GM15510 (cell line): Measurements from ENCODE around the gene GGACT.

ENCODE experiments used
- POLR2A ChIP-seq: IDR thresholded peaks from 3 replicates; pipeline ENCODE4 v1.6.1; 2011; ENCODE audit warnings: borderline replicate concordance; ENCODE audit not compliant: insufficient read length; ENCODE audit errors: extremely low read depth

The GGACT gene

DNA sequence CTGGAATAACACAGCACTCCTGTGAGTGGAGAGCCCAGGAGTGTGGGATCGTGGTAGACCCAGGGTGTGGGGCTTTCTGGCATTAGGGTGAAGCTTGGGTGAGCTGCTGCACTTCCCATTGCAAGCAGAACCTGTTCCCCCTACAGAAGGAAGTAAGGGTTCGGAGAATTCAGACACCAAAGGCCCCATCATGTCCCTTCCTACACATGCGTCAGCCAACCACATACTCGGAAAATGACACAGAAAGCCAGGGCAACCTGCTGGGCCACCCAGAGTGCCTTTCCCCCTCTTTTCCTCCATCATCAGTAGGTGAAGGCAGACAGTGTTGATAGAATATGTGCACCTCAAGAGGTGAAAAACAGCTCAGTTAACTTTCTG is 42.9 kb downstream of the GGACT start:
- no peak for TF ChIP-seq POLR2A

DNA sequence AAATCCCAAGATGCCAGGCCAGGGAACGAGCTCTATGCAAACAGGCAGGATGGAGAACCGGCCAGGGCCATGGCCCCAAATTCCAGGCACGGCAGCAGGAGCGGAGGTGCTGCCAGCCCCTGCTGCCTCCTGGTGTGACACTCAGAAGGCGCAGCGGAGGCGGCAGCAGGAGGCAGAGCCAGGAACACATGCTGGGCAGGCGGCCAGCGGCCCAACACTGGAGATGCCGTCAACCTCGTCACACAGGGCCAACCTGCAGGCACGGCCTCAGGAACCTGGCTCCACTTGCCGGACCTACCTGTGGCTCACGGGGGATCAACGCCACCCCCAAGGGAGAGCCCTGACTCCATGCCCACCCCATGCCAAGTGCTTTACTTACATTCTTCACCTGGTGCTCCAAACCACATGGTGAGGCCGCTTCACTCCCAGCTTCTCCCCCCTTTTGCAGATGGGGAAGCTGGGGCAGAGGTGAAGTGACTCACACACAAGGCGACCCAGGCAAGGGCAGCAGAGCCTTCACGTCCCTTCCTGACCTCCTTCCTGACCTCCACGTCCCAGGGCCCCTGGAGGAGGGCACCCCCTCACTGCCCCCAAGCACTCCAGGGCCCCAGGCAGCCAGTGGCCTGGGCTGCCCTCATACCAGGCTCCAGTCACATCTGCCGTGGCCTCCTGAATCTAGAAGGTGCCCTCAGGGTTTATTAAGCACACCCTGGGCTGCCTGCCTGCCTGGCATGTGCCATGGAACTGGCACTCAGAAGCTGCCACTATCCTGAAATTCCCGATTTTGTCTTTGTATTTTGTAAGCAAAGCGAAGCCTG is 43.5 kb downstream of the GGACT start:
- TF ChIP-seq POLR2A: no peak

DNA sequence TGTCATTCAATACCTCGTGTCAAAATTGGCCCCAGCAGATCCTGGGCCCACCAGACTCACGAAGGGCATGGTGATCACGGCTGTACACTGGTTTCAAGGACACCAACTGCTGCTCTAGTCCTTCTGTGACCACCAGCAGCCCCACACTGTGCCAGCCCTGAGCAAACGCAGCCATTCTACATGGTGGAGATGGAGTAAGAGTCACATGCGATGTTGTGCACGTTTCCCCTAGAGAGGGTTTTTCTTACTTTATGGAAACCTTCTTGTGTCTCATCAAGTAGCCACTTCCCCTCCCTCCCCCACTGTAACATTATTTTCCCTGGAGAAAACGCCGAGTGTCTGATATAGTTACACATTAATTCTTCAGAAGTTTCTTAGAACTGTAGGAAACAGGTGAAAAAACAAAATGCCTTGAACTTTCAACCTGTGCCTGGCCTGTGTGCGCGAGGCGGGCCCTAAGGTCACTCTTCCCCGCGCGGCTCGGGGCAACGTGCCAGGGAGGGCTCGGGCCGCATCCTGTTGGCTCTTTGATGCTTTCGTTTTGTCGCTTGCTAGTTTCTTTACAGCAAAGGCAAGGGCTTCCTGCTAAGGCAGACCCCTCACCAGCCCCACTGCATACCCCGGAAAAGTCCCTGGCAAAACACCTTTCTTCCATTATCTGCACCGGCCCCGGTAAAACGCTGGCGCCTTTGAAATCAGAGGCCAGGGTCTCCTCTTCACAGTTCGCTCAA is 44.6 kb downstream of the GGACT start:
- TF ChIP-seq POLR2A: no peak

DNA sequence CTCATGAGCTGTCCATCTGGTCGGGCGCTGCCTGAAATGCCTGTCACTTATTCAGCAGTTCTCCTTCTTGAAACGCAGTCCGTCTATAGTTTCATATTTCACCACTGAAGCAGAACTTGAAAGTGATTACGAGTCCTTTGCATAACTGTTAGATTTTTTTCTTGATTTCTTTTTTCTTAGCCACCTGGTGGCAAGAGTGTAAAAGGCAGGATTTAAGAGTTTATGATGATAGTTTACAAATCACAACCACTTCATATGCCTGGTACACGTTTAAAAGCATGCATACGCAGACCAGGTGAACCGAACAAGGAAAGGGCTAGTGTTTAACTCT is 45.8 kb downstream of the GGACT start:
- no peak for TF ChIP-seq POLR2A

DNA sequence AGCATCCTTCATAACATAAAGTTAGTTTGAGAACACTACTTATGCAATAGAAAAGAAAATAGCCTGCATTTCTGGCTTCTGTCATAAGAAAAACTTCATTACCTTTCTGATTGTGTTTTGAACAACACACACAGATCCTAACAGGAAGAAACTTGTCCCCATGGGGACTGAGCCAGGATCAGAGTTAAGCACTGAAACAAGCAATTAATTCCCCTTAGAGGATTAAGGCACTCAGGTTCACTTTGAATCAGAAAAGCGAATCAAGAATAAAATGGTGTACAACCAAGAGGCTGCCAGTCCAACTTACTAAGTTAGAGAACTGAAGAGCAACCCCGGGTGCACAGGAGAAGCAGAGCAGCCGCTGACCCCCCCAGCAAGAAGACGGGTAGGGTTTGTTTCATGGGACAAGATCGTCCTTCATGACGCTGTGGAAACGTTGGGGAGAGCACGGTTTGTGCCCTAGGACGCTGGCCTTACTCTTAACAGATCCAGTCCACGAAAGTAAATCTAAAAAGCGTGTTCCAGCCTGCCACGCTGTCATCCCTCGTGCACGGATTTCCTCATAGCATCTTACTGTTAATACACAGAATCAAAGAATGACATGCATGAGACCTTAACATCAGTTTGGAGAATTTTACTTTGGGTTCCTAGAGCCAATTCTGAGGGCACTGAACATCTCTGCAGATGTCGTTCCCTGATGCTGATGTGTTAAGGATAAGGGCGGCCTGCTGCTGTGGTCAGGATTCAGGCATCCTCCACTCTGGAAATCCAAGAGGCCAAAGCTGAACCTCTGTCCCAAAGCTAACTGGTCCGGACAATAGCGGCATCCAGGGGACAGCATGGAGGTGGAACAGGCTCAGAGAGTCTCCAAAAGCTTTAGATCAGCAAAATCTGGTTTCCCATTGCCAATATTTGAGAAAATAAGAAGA is 46.4 kb downstream of the GGACT start:
- TF ChIP-seq POLR2A: no peak

DNA sequence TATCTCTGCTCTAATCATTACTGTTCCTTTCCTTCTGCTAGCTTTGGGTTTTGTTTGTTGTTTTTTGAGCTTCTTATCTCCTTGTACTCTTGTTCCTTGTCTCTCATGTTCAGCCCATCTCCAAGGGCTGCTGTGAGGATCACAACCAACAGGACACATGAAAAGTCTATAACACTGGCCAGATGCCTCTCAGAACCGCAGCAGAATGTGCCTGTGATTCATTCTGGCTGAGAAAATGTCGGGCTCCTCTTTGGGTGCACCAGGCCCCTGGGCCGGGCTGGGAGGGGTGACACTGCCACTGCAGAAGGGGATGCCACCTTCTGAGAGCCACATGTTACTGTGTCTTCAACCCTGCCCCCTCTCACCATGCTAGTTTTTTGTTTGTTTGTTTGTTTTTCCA is 48.0 kb downstream of the GGACT start:
- TF ChIP-seq POLR2A: no peak

DNA sequence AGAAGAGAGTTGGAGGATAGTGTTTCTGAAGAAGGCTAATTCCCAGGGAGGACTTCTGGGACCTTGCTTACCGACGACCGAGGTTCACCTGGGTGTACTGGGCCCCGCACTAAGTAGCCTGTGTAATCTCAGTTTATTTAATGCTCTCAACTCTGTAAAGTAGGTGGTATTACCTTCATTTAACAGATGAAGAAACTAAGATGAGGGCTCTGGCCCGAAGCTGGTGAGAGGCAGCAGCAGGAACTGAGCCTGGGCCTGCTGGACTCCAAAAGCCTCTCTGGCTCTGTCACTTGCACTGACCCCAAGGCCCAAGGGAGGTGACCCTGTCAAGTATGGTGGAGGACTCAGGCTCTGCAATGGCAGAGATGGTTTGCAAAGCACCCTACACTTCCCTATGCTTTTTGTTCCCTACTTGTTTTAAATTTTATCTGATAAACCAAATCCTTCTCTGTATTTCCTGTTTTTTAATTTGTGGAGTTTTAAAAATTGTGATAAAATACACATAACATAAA is 50.6 kb downstream of the GGACT start:
- no peak for TF ChIP-seq POLR2A

DNA sequence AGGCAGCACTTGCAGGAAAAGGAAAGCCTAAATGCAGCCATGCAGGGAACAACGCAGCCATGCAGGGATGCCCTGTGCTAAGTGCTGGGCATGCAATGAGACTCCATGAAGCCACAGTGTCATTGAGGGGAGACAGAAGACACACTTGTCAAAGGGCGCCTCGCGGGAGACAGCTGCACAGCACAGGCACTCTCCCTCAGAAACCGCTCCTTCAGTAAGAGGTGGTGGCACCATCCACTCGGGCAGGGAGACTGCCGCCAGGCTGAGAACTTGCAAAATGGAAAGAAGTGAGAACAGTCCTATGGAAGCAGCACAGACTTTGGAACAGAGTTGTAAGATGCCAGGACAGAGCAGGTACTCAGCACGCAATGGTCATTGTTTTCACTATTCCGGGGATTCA is 51.1 kb downstream of the GGACT start:
- TF ChIP-seq POLR2A: no peak

DNA sequence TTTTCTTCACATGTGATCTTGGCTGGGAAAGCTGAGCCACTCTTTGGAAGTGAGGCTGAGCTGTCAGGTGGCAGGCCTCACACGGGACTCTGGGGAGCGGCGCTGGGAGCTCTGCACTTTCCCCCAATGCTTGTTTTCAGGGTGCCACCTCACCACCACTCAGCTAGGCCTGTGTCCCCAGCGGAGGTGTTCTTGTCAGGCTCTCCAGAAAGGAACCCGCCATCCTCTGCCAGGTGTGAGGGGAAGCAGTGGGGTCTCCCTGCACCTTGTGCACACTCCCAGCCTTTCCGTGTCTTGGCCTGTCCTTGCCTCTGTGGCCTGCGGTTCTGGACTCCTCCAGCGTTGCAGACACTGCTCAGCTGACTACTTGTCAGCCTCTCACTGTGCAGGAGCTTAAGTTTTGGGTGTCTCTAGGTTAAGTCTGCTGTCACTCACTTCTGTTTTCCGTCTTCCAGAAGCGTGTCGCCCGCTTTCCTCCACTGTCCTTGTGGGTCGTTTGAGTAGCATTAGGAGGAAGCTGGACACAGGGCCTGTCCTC is 51.9 kb downstream of the GGACT start:
- no peak for TF ChIP-seq POLR2A

DNA sequence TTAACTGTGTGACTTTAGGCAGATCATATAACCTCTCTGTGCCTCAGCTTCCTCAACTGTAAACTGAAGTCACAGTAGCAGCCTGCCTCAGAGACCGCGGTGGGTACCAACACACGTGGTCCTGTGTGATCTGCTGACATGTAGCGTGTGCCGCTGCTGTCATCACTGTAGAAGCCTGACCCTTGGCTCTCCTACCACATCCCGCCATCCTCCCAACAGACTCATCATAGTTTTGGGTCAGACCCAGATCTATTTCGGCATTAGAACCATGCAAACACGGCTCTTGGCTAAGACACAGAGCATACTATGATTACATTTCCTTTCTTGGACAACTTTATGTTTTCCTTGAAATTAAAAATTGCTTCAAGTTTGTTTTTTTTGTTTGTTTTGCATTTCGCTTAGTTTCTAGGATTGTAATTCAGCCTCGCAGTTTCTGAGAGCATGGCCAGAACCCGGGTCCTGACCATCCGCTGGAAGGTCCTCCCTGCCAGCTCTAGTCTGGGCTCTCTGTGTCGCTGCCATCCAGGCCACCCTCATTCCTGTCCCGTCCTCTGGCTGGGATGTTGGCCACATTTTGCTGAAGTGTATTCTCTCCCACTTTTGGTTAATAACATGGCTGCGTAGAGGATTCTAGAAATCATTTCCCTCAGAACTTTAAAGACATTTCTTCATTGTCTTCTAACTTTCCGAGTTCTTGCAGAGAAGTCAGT is 53.0 kb downstream of the GGACT start:
- no peak for TF ChIP-seq POLR2A

DNA sequence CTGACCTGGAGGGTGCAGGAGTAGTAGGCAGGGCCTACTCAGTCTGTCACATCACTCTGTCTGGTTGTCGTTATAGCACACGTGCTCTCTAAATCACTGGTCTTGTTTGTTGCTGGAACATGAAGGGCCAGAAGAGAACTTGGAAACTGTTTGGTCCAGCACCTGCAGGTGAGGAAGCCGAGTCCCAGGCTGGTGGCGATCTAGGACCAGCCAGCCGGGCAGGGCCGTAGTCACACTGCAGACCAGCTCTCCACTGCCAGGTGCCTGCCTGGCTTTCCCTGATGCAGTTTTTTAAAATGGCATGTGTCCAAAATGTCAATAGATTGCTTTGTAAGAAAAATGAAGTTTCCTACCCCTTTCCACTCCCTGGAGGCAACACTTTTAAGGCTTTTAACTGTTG is 53.7 kb downstream of the GGACT start:
- TF ChIP-seq POLR2A: no peak

DNA sequence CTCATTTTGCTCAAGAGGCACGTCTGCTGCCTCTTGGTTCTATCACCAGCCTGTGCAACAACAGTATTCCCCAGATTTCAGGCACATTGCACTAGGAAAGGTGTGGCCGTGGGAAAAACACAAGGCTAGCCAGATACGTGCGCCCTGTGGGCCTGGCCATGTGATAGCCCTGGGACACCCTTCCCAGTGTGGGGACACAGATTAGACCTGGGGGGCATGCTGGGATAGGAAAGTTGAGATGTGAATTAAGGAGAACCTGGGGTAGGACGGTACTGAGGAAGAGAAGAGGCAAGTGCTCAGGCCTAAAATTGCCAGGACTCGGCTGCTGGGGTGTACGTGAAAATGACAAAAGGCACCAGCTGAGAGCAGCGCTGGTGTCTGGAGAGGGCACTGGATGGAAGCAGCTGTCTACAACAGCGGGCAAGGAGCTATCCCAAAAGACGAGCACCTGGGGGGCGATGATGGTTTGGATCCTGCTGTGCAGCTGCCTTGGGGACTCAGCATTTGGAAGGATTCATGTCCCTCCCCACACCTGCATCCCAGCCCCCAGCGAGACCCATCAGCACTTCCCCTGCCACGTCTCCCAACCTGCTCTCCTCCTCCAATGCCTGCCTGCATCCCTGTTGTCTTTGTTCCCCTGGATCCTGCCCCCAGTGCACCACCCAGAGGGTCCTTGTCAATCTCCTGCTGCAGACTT is 54.3 kb downstream of the GGACT start:
- no peak for TF ChIP-seq POLR2A

DNA sequence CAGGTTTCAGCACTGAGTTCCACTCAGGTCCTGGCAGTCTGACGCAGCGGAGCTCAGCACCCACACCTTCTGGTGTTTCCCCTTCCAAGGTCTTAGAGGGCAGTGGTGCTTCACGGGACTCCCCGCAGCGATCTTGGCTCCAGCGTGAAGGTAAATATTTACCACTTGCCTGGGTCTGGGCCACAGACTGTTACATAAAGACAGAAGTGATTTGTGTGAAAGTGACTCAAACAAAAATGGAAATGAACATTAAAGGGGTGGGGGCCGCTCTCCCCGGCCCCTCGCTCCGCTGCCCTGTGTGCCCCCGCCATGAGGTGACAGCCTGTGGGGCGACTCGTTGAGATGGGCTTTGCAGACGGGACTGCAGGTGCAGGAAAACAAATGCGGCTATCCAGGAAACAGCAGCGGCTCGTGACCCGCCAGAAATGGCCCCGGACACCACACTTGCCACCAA is 55.0 kb downstream of the GGACT start:
- no peak for TF ChIP-seq POLR2A
